A549 (cell line): Measurements from ENCODE around the gene PERM1. TPM values are rescaled to one million over a fixed set of nuclear protein-coding genes. Genes with fewer than 3 reads are reported as not detected.

Experiments used
- ATAC-seq, 2 experiments: fragments of 200-7000 bp in 1 of 2; fragments of >200 bp in 1 of 2; cut with Nextera tagmentation in 1 of 2; cut with Tn5 transposase in 1 of 2; 3 replicates each; pipeline versions ENCODE4 v1.8.0 to v1.9.1; 2018 to 2020; ENCODE audit warnings: mild to moderate bottlenecking in 1 of 2, moderate library complexity in 1 of 2
- CTCF ChIA-PET: fragments of 300-600 bp; sonication (Branson Sonifier 250); formaldehyde crosslinking; extraction: SDS; loops from one replicate; lab custom pipeline; 2021; ENCODE audit warnings: antibody characterized with exemption, inconsistent platforms; lab: Yijun Ruan, JAX
- POLR2A ChIA-PET: fragments of 350-600 bp; formaldehyde crosslinking; extraction: SDS; loops from one replicate; lab custom pipeline; 2021; ENCODE audit warnings: antibody characterized with exemption, inconsistent platforms; lab: Yijun Ruan, JAX
- DNase-seq, 2 experiments: peaks; one replicate each; pipeline versions ENCODE4 v3.0.0 to v3.0.0-alpha.2; 2011 to 2016; ENCODE audit warnings: low read depth in 1 of 2, low spot score in 1 of 2
- FAIRE-seq: peaks from 2 replicates; lab custom pipeline; 2011; peaks lifted over from hg19 to GRCh38; lab: Jason Lieb, UNC
- H3K27ac ChIP-seq, 2 experiments: fragments of >200 bp; sonication (Bioruptor Twin); formaldehyde crosslinking; 3 replicates each; pipeline ENCODE4 v1.5.1; 2016 to 2017
- H3K4me1 ChIP-seq: fragments of >200 bp; sonication (Bioruptor Twin); formaldehyde crosslinking; 3 replicates; pipeline ENCODE4 v1.6.1; 2016
- H3K4me2 ChIP-seq: fragments of >200 bp; sonication (Bioruptor Twin); formaldehyde crosslinking; 3 replicates; pipeline ENCODE4 v1.6.1; 2016
- H3K4me3 ChIP-seq: fragments of >200 bp; sonication (Bioruptor Twin); formaldehyde crosslinking; 3 replicates; pipeline ENCODE4 v1.5.1; 2016
- H3K9me3 ChIP-seq: fragments of >200 bp; sonication (Bioruptor Twin); formaldehyde crosslinking; 3 replicates; pipeline ENCODE4 v1.6.1; 2016
- BCL3 ChIP-seq: fragments of >200 bp; sonication (Bioruptor Twin); formaldehyde crosslinking; IDR thresholded peaks from 3 replicates; pipeline ENCODE4 v1.6.1; 2016
- BHLHE40 ChIP-seq: IDR thresholded peaks from 2 replicates; pipeline ENCODE4 v1.6.1; 2012; ENCODE audit warnings: low read depth, low read length, inconsistent platforms
- CBX8 ChIP-seq: fragments of 200-600 bp; sonication (generic); IDR thresholded peaks from 2 replicates; pipeline ENCODE4 v1.6.1; 2016
- CEBPB ChIP-seq, 2 experiments: fragments of >200 bp in 1 of 2; sonication (Bioruptor Twin) in 1 of 2; formaldehyde crosslinking in 1 of 2; IDR thresholded peaks; 2 replicates each; pipeline ENCODE4 v1.6.1; 2012 to 2016
- ESRRA ChIP-seq: fragments of 150-350 bp; IDR thresholded peaks from 2 replicates; pipeline ENCODE4 v1.6.1; 2014; ENCODE audit warnings: mild to moderate bottlenecking, low read length, borderline replicate concordance
- FOSB ChIP-seq: fragments of 250-450 bp; sonication (Bioruptor Pico); IDR thresholded peaks from 2 replicates; pipeline ENCODE4 v1.5.0; 2020; ENCODE audit warnings: mild to moderate bottlenecking, moderate library complexity
- GATA3 ChIP-seq: IDR thresholded peaks from 2 replicates; pipeline ENCODE4 v1.6.1; 2012; ENCODE audit warnings: borderline replicate concordance
- HDAC2 ChIP-seq: fragments of 200-600 bp; sonication (generic); IDR thresholded peaks from 2 replicates; pipeline ENCODE4 v1.6.1; 2016
- HES2 ChIP-seq: fragments of >200 bp; sonication (Bioruptor Twin); formaldehyde crosslinking; IDR thresholded peaks from 2 replicates; pipeline ENCODE4 v1.6.1; 2016
- HEYL ChIP-seq: fragments of 250-450 bp; sonication (Bioruptor Pico); IDR thresholded peaks from 2 replicates; pipeline ENCODE4 v1.8.0; 2021; ENCODE audit warnings: mild to moderate bottlenecking, moderate library complexity
- HOXA7 ChIP-seq: fragments of 250-450 bp; sonication (Bioruptor Pico); IDR thresholded peaks from 2 replicates; pipeline ENCODE4 v1.5.0; 2020; ENCODE audit warnings: mild to moderate bottlenecking, moderate library complexity
- HOXB13 ChIP-seq: fragments of 250-450 bp; sonication (Bioruptor Pico); IDR thresholded peaks from 2 replicates; pipeline ENCODE4 v1.5.0; 2020; ENCODE audit warnings: low read depth, mild to moderate bottlenecking, moderate library complexity
- JUN ChIP-seq, 2 experiments: fragments of >200 bp; sonication (Bioruptor Twin); formaldehyde crosslinking; IDR thresholded peaks; 2 replicates in 1 of 2; 3 replicates in 1 of 2; pipeline ENCODE4 v1.6.1; 2016 to 2017
- JUNB ChIP-seq: fragments of >200 bp; sonication (Bioruptor Twin); formaldehyde crosslinking; IDR thresholded peaks from 2 replicates; pipeline ENCODE4 v1.6.1; 2016
- KDM5A ChIP-seq: fragments of 200-600 bp; sonication (generic); IDR thresholded peaks from 2 replicates; pipeline ENCODE4 v1.6.1; 2016; ENCODE audit warnings: antibody characterized with exemption, mild to moderate bottlenecking
- NFE2L2 ChIP-seq: fragments of 150-350 bp; conservative IDR thresholded peaks from 2 replicates; pipeline ENCODE4 v1.6.1; 2014; ENCODE audit warnings: low read length
- NPAS2 ChIP-seq: fragments of 250-450 bp; sonication (Bioruptor Pico); IDR thresholded peaks from 2 replicates; pipeline ENCODE4 v1.8.0; 2022; ENCODE audit warnings: mild to moderate bottlenecking, moderate library complexity, borderline replicate concordance
- POLR2AphosphoS2 ChIP-seq: conservative IDR thresholded peaks from 2 replicates; pipeline ENCODE4 v1.6.1; 2012; ENCODE audit warnings: low read length, improper control_type of control experiment, inconsistent platforms
- RARB ChIP-seq: fragments of 250-450 bp; sonication (Bioruptor Pico); IDR thresholded peaks from 2 replicates; pipeline ENCODE4 v1.8.0; 2021; ENCODE audit warnings: mild to moderate bottlenecking, moderate library complexity
- RFX5 ChIP-seq: fragments of 450-650 bp; IDR thresholded peaks from 2 replicates; pipeline ENCODE4 v1.7.1; 2014; ENCODE audit warnings: antibody characterized with exemption, mild to moderate bottlenecking, moderate library complexity
- SMC3 ChIP-seq: fragments of >200 bp; sonication (Bioruptor Twin); formaldehyde crosslinking; IDR thresholded peaks from 3 replicates; pipeline ENCODE4 v1.6.1; 2018; ENCODE audit warnings: inconsistent platforms
- TP53 ChIP-seq: fragments of 250-450 bp; sonication (Bioruptor Pico); IDR thresholded peaks from 2 replicates; pipeline ENCODE4 v1.5.0; 2021; ENCODE audit warnings: mild to moderate bottlenecking, moderate library complexity
- USF2 ChIP-seq: fragments of 450-650 bp; IDR thresholded peaks from 2 replicates; pipeline ENCODE4 v1.6.1; 2014; ENCODE audit warnings: antibody characterized with exemption
- ZFP36 ChIP-seq: fragments of 450-650 bp; IDR thresholded peaks from 2 replicates; pipeline ENCODE4 v1.6.1; 2014; ENCODE audit warnings: borderline replicate concordance; ENCODE audit not compliant: partially characterized antibody
- ZNF302 ChIP-seq: fragments of 250-450 bp; sonication (Bioruptor Pico); IDR thresholded peaks from 2 replicates; pipeline ENCODE4 v1.9.0; 2021; ENCODE audit warnings: inconsistent platforms, mild to moderate bottlenecking, moderate library complexity
- ZSCAN20 ChIP-seq: fragments of 250-450 bp; sonication (Bioruptor Pico); IDR thresholded peaks from 2 replicates; pipeline ENCODE4 v1.8.0; 2022; ENCODE audit warnings: mild to moderate bottlenecking, moderate library complexity
- WGBS: methylation state at CpG from one replicate; pipeline ENCODE4 v1.1.6; 2017; ENCODE audit errors: missing lambda C conversion rate; 5-methylcytosine and 5-hydroxymethylcytosine counted together
- polyA plus RNA-seq, 4 experiments: library from polyadenylated mRNA; depleted of rRNA in 3 of 4; stranded (reverse); fragments of >200 nt; fragmentation: RNase III in 1 of 4; extraction: RNeasy Plus Mini Kit Qiagen cat#74134 plus additional on column Dnase treatment in 1 of 4; gene quantifications; 2 replicates in 3 of 4; 3 replicates in 1 of 4; pipeline ENCODE4 v1.2.3, GENCODE V29; 2011 to 2017

Gene PERM1
- polyA plus RNA-seq, 2 of the 4 experiments (the other 2 are of a cell fraction), result 0.30 TPM; not detected in 1

DNA sequence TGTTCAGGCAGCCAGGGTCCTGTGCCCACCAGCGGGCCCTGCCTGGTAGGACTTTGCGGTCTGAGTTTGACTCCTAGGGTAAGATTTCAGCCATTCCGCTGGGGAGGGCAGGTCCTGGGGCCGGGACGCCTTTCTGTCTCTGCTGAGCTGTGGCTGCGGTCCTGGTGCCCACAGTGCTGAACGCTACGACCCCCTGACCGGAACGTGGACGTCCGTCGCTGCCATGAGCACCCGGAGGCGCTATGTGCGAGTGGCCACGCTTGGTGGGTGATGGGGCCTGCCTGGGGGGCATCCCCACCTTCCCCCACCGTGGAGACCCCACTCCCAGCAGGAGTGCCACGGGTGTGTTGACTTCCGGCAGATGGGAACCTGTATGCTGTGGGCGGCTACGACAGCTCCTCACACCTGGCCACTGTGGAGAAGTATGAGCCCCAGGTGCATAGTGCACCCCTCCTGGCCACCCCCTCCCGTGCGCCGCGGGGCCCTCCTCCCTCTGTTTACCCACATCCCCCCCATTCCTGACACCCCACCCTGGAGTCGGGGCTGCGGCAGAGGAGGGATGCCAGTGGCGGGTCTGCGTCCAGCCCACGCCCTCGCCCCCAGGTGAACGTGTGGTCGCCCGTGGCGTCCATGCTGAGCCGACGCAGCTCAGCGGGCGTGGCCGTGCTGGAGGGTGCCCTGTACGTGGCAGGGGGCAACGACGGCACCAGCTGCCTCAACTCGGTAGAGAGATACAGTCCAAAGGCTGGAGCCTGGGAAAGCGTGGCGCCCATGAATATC is 18.0 kb downstream of the PERM1 start:
- no peak for TF ChIP-seq HES2
- no peak for TF ChIP-seq ESRRA
- no peak for TF ChIP-seq ZSCAN20 (CRISPR knock-in tag)
- no peak for TF ChIP-seq JUN (IDR thresholded peaks at IDR 0.05)
- TF ChIP-seq BHLHE40, result no peak
- no peak for TF ChIP-seq RARB
- no peak for TF ChIP-seq ZFP36
- TF ChIP-seq HOXA7 (CRISPR knock-in tag), result no peak
- no peak for TF ChIP-seq HEYL (CRISPR knock-in tag)
- TF ChIP-seq ZNF302 (CRISPR knock-in tag), result no peak
- TF ChIP-seq GATA3, result no peak
- TF ChIP-seq FOSB (CRISPR knock-in tag), result no peak
- TF ChIP-seq USF2, result no peak
- no peak for TF ChIP-seq KDM5A
- TF ChIP-seq BCL3, result no peak
- no peak for TF ChIP-seq CEBPB (IDR thresholded peaks at IDR 0.05)
- no peak for TF ChIP-seq RFX5
- TF ChIP-seq NFE2L2, result no peak
- ATAC-seq (no peak), FAIRE-seq (no peak), DNase-seq (no peak)
- WGBS, result 96% methylated on average over 28 of the region's 47 CpGs
- ChIA-PET POLR2A (no interaction called here), CTCF (no interaction called here)
- H3K27ac ChIP-seq, result no peak overlapping the region
- H3K4me1 ChIP-seq, result peaks cover 17% of the 10 kb centered on the region
- no peak overlapping the region for H3K4me3 ChIP-seq
- H3K4me2 ChIP-seq, result no peak overlapping the region
- no peaks in the 10 kb centered on the region for H3K9me3 ChIP-seq

- WGBS, result 100% methylated on average over 1 of the region's 16 CpGs
- CTCF ChIA-PET, result no interaction called here
- H3K4me1 ChIP-seq, result peaks cover 17% of the 10 kb centered on the region
- no peak for TF ChIP-seq POLR2AphosphoS2
- no peak for TF ChIP-seq HDAC2
- no peak for TF ChIP-seq JUNB
- TF ChIP-seq SMC3, result no peak
- TF ChIP-seq HES2, result no peak
- no peak for TF ChIP-seq ZSCAN20 (CRISPR knock-in tag)
- TF ChIP-seq GATA3, result no peak
- TF ChIP-seq CBX8, result no peak
- TF ChIP-seq ESRRA, result no peak
- no peak for TF ChIP-seq HEYL (CRISPR knock-in tag)
- TF ChIP-seq NFE2L2, result no peak
- TF ChIP-seq NPAS2 (CRISPR knock-in tag), result no peak
- no peak for TF ChIP-seq TP53 (CRISPR knock-in tag)
- TF ChIP-seq HOXB13 (CRISPR knock-in tag), result no peak
- TF ChIP-seq BCL3, result no peak
- no peak for TF ChIP-seq JUN (IDR thresholded peaks at IDR 0.05)
- no peak for FAIRE-seq
- POLR2A ChIA-PET, result no interaction called here
- H3K27ac ChIP-seq, result no peak overlapping the region
- ATAC-seq, result no peak
- DNase-seq, result no peak
- H3K4me2 ChIP-seq, result no peak overlapping the region
- no peak overlapping the region for H3K4me3 ChIP-seq
- H3K9me3 ChIP-seq, result no peaks in the 10 kb centered on the region
Observed at GRCh38 chr1:963301-963651, 18.6 kb downstream of the PERM1 start.
